Duodenal mucosa (tissue), 2 donors: ENCODE data around the gene SEPTIN8.

Experiments used
- H3K27ac ChIP-seq: one replicate; pipeline ENCODE4 v1.7.0; 2013; ENCODE audit warnings: low read depth, low read length
- H3K27me3 ChIP-seq, 2 donors: one replicate each; pipeline ENCODE4 v1.7.0; 2013; ENCODE audit warnings: low read length in 2 of 2, control low read depth in 1 of 2; ENCODE audit not compliant: insufficient read depth in 2 of 2, control insufficient read depth in 1 of 2
- H3K36me3 ChIP-seq, 2 donors: one replicate each; pipeline ENCODE4 v1.7.0; 2013; ENCODE audit warnings: low read length in 2 of 2, control low read depth in 1 of 2; ENCODE audit not compliant: insufficient read depth in 2 of 2, control insufficient read depth in 1 of 2
- H3K4me1 ChIP-seq, 2 donors: one replicate each; pipeline ENCODE4 v1.7.0; 2013; ENCODE audit warnings: low read length in 2 of 2, control low read depth in 1 of 2; ENCODE audit not compliant: insufficient read depth in 2 of 2, control insufficient read depth in 1 of 2
- H3K4me3 ChIP-seq, 2 donors: one replicate each; pipeline ENCODE4 v1.7.0; 2013; ENCODE audit warnings: low read length in 2 of 2, low read depth in 1 of 2
- H3K9ac ChIP-seq, 2 donors: one replicate each; pipeline ENCODE4 v1.7.0; 2013; ENCODE audit warnings: low read length in 2 of 2, low read depth in 1 of 2
- H3K9me3 ChIP-seq, 2 donors: one replicate each; pipeline ENCODE4 v1.7.0; 2013; ENCODE audit warnings: low read length in 2 of 2, control low read depth in 1 of 2; ENCODE audit not compliant: control insufficient read depth in 1 of 2

SEPTIN8 gene

DNA sequence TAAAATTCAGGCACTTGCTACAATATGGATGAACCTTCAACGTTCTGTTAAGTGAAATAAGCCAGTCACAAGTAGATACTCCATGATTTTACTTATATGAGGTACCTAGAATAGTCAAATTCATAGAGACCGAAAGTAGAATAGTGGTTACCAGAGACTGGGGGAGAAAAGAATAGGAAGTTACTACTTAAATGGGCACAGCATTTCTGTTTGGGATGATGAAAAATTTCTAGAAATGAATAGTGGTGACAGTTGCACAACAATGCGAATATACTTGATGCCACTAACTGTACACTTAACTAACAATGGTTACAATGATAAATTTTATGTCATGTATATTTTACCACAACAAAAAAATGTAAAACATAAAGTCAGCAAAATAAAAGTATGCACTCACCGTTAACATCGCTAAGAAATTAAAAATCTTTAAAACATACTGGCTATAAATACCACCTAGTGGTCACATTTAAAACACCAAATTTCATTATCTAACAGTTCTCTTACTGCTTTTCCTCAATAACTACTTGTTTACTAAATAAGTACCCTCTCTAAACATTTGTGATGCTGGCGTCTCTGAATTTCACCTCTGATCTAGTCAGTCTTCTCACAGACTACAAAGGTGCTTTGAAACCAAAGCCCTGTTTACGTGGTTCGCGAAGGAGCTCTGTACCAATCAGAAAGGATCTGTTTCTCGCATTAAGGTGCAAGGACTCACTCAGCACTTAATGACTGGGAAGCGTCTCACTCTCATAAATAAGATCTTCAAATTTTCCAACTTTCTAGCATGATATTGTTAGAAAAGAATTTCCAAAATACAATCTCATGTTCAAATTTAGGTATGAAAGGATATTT is 62.4 kb downstream of the SEPTIN8 start:
- no peak overlapping the region for H3K27ac ChIP-seq
- H3K4me3 ChIP-seq, result no peak overlapping the region
- H3K27me3 ChIP-seq, result no peaks in the 10 kb centered on the region
- peaks cover 0 to 3% of the 10 kb centered on the region in 2 donors for H3K36me3 ChIP-seq
- H3K9me3 ChIP-seq, result no peaks in the 10 kb centered on the region
- H3K9ac ChIP-seq, result no peak overlapping the region
- no peaks in the 10 kb centered on the region for H3K4me1 ChIP-seq

DNA sequence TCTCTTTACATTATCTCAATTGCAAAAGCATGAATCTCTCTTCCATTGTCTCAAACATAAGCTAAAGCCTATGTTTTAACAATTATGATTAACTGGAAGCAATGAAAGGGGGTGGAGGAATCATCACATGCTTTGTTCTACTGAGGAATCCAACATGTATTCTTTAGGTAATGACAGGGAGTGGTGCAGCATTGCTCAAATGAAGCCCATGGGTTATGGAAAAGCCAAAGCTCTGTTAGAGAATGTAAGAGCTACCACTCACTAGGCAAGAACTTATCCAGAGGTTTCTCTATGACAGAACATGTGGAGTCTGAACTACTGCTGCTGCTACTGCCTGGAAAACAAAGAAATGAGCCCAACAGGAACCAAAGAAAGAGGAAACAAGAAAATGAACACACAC is 68.4 kb downstream of the SEPTIN8 start:
- Histone ChIP-seq H3K9me3 (no peaks in the 10 kb centered on the region), H3K36me3 (no peaks in the 10 kb centered on the region), H3K9ac (no peak overlapping the region)

DNA sequence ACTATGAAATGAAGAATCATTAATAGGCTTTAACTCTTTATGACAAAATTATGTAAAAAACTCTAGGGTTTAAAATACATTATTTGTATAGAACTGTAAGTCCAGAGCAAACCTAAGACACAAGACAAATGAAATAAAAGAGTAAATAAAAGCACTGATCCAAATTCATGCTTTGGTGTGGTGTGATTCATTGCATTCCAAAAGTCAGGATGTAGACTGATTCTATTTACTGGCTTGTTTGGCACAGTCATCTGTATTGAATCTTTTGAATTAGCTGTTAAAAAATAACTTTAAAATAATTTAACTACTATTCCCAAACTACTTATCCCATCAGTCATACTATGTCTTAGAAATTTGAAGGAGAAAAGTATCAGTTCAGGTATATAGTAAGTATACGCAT is 72.2 kb downstream of the SEPTIN8 start:
- Histone ChIP-seq H3K9me3 (no peaks in the 10 kb centered on the region), H3K4me3 (no peak overlapping the region)

More for the DNA sequence above, 68.4 kb downstream of the SEPTIN8 start:
- H3K27me3 ChIP-seq, result no peaks in the 10 kb centered on the region
- no peak overlapping the region for H3K27ac ChIP-seq
- no peak overlapping the region for H3K4me3 ChIP-seq
- no peaks in the 10 kb centered on the region for H3K4me1 ChIP-seq

More for the DNA sequence above, 72.2 kb downstream of the SEPTIN8 start:
- H3K27me3 ChIP-seq, result no peaks in the 10 kb centered on the region
- H3K36me3 ChIP-seq, result peaks cover 0 to 4% of the 10 kb centered on the region in 2 donors
- no peak overlapping the region for H3K9ac ChIP-seq
- H3K4me1 ChIP-seq, result no peaks in the 10 kb centered on the region
- no peak overlapping the region for H3K27ac ChIP-seq
